Measurements from ENCODE around the gene OR51E2.
A peak's percentile ranks its signal among the peaks of the same experiment; 100 is the strongest.

The OR51E2 gene

GRCh38 chr11:4664183-4664582, 33.5 kb downstream of the OR51E2 start:
- no peak for DNase-seq

GRCh38 chr11:4662876-4663275, 34.8 kb downstream of the OR51E2 start:
- DNase-seq = no peak

GRCh38 chr11:4658629-4659445, 38.8 kb downstream of the OR51E2 start:
- DNase-seq = no peak

- DNase-seq = no peak
These were observed 42.9 kb downstream of the OR51E2 start for GRCh38 chr11:4654635-4655369.

GRCh38 chr11:4647766-4648165, 49.9 kb downstream of the OR51E2 start:
- no peak for DNase-seq

GRCh38 chr11:4645974-4646373, 51.7 kb downstream of the OR51E2 start:
- DNase-seq = no peak

- DNase-seq = no peak
These were observed 53.4 kb downstream of the OR51E2 start for GRCh38 chr11:4644233-4644632.

GRCh38 chr11:4643682-4644081, 54.0 kb downstream of the OR51E2 start, which contains the start of gene OR51E1:
TSS of gene OR51E1 (plus strand) at chr11:4643982. CDS start at chr11:4652527, 8,545 bp downstream.
- DNase-seq = no peak

- peak; percentile 63 for DNase-seq
These were observed 54.6 kb downstream of the OR51E2 start for GRCh38 chr11:4643076-4643475.

GRCh38 chr11:4642043-4642442, 55.6 kb downstream of the OR51E2 start:
- no peak for DNase-seq

- no peak for DNase-seq
These were observed 56.2 kb downstream of the OR51E2 start for GRCh38 chr11:4641501-4641900.

GRCh38 chr11:4639931-4640330, 57.7 kb downstream of the OR51E2 start:
- DNase-seq = no peak

GRCh38 chr11:4637662-4638047, 60.0 kb downstream of the OR51E2 start:
- DNase-seq = no peak

GRCh38 chr11:4636962-4637661, 60.5 kb downstream of the OR51E2 start, which contains the start of gene OR51D1:
TSS of gene OR51D1 (plus strand) at chr11:4637477. CDS start at chr11:4639791, 2,314 bp downstream.
- peak; percentile 65 for DNase-seq

- no peak for DNase-seq
These were observed 61.5 kb downstream of the OR51E2 start for GRCh38 chr11:4636136-4636535.
